Activated CD8-positive, alpha-beta T cell treated with anti-CD3 and anti-CD28 coated beads, Interleukin-2, amount 10 ng/mL, durations not matched to agents 7 days and 5 days (primary cell): ENCODE data around the gene IP6K1. TPM values are rescaled to one million over a fixed set of nuclear protein-coding genes. Genes with fewer than 3 reads are reported as not detected.
"Not testable (repeated sequence)": the region's sequence is repeated elsewhere in the genome, so short reads cannot be mapped to it uniquely, and the experiment has no call there.

Experiments
- ATAC-seq: fragments of 150-1000 bp; cut with Tn5 transposase; one replicate; pipeline ENCODE4 v1.10.0; 2021; ENCODE audit warnings: moderate library complexity
- CTCF ChIA-PET: fragments of 350-600 bp; sonication (Branson Sonifier 250); formaldehyde crosslinking; loops from one replicate; lab custom pipeline; 2021; ENCODE audit warnings: antibody characterized with exemption; lab: Charles Lee
- POLR2A ChIA-PET: fragments of 350-600 bp; sonication (Branson Sonifier 250); formaldehyde crosslinking; loops from one replicate; lab custom pipeline; 2021; ENCODE audit warnings: antibody characterized with exemption; lab: Charles Lee
- DNase-seq: peaks from one replicate; pipeline ENCODE4 v3.0.0-alpha.2; 2020
- H3K27ac Mint-ChIP-seq: one replicate; pipeline ENCODE4 v1.8.0; 2021; ENCODE audit warnings: mild to moderate bottlenecking, mixed read lengths
- H3K27me3 Mint-ChIP-seq: one replicate; pipeline ENCODE4 v1.8.0; 2021; ENCODE audit warnings: low read depth, mixed read lengths
- H3K36me3 Mint-ChIP-seq: one replicate; pipeline ENCODE4 v1.8.0; 2021; ENCODE audit warnings: low read depth, mixed read lengths
- H3K4me1 Mint-ChIP-seq: one replicate; pipeline ENCODE4 v1.8.0; 2021; ENCODE audit warnings: low read depth, mixed read lengths
- H3K4me3 Mint-ChIP-seq: one replicate; pipeline ENCODE4 v1.8.0; 2021; ENCODE audit warnings: mild to moderate bottlenecking, mixed read lengths
- H3K9me3 Mint-ChIP-seq: one replicate; pipeline ENCODE4 v1.8.0; 2022; ENCODE audit warnings: mixed read lengths; ENCODE audit not compliant: insufficient read depth
- total RNA-seq, 2 experiments: library from RNA; stranded (reverse); gene quantifications; one replicate each; pipeline ENCODE4 v1.2.3, GENCODE V29; 2021

IP6K1 gene
- total RNA-seq, 2 experiments from 2014 or later, result 37.7 to 38.1 TPM

GRCh38 chr3:49780975-49781365 is 5.4 kb downstream of the IP6K1 start:
- H3K9me3 Mint-ChIP-seq, POLR2A ChIA-PET, H3K27ac Mint-ChIP-seq, DNase-seq, ATAC-seq, H3K4me3 Mint-ChIP-seq, H3K27me3 Mint-ChIP-seq: not testable (repeated sequence)
- CTCF ChIA-PET, result interaction anchor here (0.7 kb wide), 1 partner anchor 21 kb away, joined by 3 read pairs; no protein-coding TSS in a partner anchor
- H3K4me1 Mint-ChIP-seq, result peaks cover 26% of the 10 kb centered on the region
- H3K36me3 Mint-ChIP-seq, result peaks cover 33% of the 10 kb centered on the region

- ATAC-seq (no peak), DNase-seq (no peak)
- Mint-ChIP-seq H3K27ac (no peak overlapping the region), H3K4me1 (peaks cover 21% of the 10 kb centered on the region), H3K27me3 (no peaks in the 10 kb centered on the region), H3K4me3 (no peak overlapping the region), H3K9me3 (no peaks in the 10 kb centered on the region), H3K36me3 (peaks cover 33% of the 10 kb centered on the region)
- POLR2A ChIA-PET, result no interaction called here
- CTCF ChIA-PET, result interaction anchor here (1.1 kb wide), 1 partner anchor 79 kb away, joined by 3 read pairs; no protein-coding TSS in a partner anchor
Measured at GRCh38 chr3:49780080-49780974, 6.0 kb downstream of the IP6K1 start.

- ChIA-PET CTCF (interaction anchor here (1.1 to 1.6 kb wide), 2 partner anchors 60 to 78 kb away, joined by 3 to 6 read pairs; no protein-coding TSS in a partner anchor), POLR2A (no interaction called here)
- no peaks in the 10 kb centered on the region for H3K27me3 Mint-ChIP-seq
- H3K4me1 Mint-ChIP-seq, result peaks cover 16% of the 10 kb centered on the region
- H3K9me3 Mint-ChIP-seq, result no peaks in the 10 kb centered on the region
- ATAC-seq, result no peak
- no peak for DNase-seq
- no peak overlapping the region for H3K4me3 Mint-ChIP-seq
- H3K27ac Mint-ChIP-seq, result no peak overlapping the region
- peaks cover 32% of the 10 kb centered on the region for H3K36me3 Mint-ChIP-seq
Measured at GRCh38 chr3:49779358-49780079, 6.8 kb downstream of the IP6K1 start.

- H3K4me3 Mint-ChIP-seq, POLR2A ChIA-PET, CTCF ChIA-PET, H3K27ac Mint-ChIP-seq, DNase-seq, H3K27me3 Mint-ChIP-seq, H3K9me3 Mint-ChIP-seq, ATAC-seq: not testable (repeated sequence)
- H3K36me3 Mint-ChIP-seq, result peaks cover 21% of the 10 kb centered on the region
- peaks cover 15% of the 10 kb centered on the region for H3K4me1 Mint-ChIP-seq
Measured at GRCh38 chr3:49776101-49776500, 10.2 kb downstream of the IP6K1 start.

- Mint-ChIP-seq H3K27me3 (no peaks in the 10 kb centered on the region), H3K9me3 (no peaks in the 10 kb centered on the region), H3K36me3 (peaks cover 21% of the 10 kb centered on the region), H3K27ac (no peak overlapping the region), H3K4me1 (peaks cover 10% of the 10 kb centered on the region), H3K4me3 (no peak overlapping the region)
- ATAC-seq, result no peak
- ChIA-PET CTCF (no interaction called here), POLR2A (interaction anchor here (0.6 kb wide), 1 partner anchor 432 kb away, joined by 3 read pairs; no protein-coding TSS in a partner anchor)
- no peak for DNase-seq
Measured at GRCh38 chr3:49775538-49775937, 10.8 kb downstream of the IP6K1 start.

GRCh38 chr3:49772703-49773102 is 13.6 kb downstream of the IP6K1 start:
- ChIA-PET POLR2A (no interaction called here), CTCF (interaction anchor here (1.4 kb wide), 1 partner anchor 233 kb away, joined by 3 read pairs; no protein-coding TSS in a partner anchor)

DNA sequence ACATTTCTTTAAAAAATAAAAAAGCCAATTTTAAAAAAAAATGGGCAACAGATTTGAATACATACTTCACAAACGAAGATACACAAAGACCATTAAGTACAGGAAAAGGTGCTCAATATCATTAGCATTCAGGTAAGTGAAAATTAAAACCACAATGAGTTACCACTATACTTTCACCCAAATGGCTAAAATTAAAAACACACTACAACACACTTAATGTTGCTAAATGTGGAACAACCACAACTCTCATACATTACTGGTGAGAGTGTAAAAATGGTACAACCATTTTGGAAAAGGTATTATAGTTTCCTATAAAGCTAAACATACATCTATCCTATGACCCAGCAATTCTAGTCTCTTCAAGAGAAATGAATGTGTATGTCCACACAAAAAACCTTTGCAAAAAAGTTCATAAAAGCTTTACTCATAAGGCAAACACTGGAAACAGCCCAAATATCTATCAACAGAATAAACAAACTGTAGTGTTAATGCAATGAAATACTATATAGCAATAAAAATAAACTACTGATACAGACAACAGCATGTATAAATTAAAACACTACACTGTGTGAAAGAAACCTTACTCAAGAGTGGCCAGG is 14.9 kb downstream of the IP6K1 start:
- H3K27me3 Mint-ChIP-seq, result no peaks in the 10 kb centered on the region
- H3K27ac Mint-ChIP-seq, result no peak overlapping the region
- H3K36me3 Mint-ChIP-seq, result peaks cover 13% of the 10 kb centered on the region
- peaks cover 4% of the 10 kb centered on the region for H3K4me1 Mint-ChIP-seq
- H3K4me3 Mint-ChIP-seq, result no peak overlapping the region
- CTCF ChIA-PET, result interaction anchor here (1.6 kb wide), 1 partner anchor 67 kb away, joined by 4 read pairs; no protein-coding TSS in a partner anchor
- POLR2A ChIA-PET, result no interaction called here
- DNase-seq (no peak), ATAC-seq (no peak)
- H3K9me3 Mint-ChIP-seq, result no peaks in the 10 kb centered on the region

More at GRCh38 chr3:49772703-49773102, 13.6 kb downstream of the IP6K1 start:
- Mint-ChIP-seq H3K9me3 (no peaks in the 10 kb centered on the region), H3K4me3 (no peak overlapping the region), H3K27ac (no peak overlapping the region), H3K27me3 (no peaks in the 10 kb centered on the region), H3K4me1 (peaks cover 4% of the 10 kb centered on the region), H3K36me3 (peaks cover 19% of the 10 kb centered on the region)
- no peak for ATAC-seq
- DNase-seq, result no peak

DNA sequence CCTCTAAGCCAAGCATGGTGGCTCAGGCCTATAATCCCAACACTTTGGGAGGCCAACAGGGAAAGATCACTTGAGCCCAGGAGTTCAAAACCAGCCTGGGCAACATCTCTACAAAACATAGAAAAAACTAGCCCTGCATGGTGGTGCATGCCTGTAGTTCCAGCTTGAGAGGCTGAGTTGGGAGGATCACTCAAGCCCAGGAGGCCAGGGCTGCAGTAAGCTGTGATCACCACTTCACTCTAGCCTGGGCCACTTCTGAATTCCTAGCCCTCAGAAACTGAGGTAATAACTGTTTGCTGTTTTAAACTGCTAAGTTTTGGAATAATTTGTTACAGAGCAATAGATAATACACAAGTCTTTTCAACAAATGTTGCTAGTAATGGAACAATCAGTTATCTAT is 16.4 kb downstream of the IP6K1 start:
- peaks cover 6% of the 10 kb centered on the region for H3K36me3 Mint-ChIP-seq
- ATAC-seq, result no peak
- CTCF ChIA-PET, result interaction anchor here (1.7 kb wide), 1 partner anchor 69 kb away, joined by 6 read pairs; no protein-coding TSS in a partner anchor
- DNase-seq, result no peak
- H3K4me1 Mint-ChIP-seq, result peaks cover 4% of the 10 kb centered on the region
- POLR2A ChIA-PET, result no interaction called here
- H3K4me3 Mint-ChIP-seq, result no peak overlapping the region
- peak overlapping the region; percentile 14 for H3K27ac Mint-ChIP-seq
- H3K27me3 Mint-ChIP-seq, result no peaks in the 10 kb centered on the region
- H3K9me3 Mint-ChIP-seq, result no peaks in the 10 kb centered on the region

- H3K9me3 Mint-ChIP-seq, result no peaks in the 10 kb centered on the region
- POLR2A ChIA-PET, result no interaction called here
- no peaks in the 10 kb centered on the region for H3K27me3 Mint-ChIP-seq
- H3K27ac Mint-ChIP-seq, result peak overlapping the region; percentile 14
- DNase-seq, result no peak
- H3K4me1 Mint-ChIP-seq, result peaks cover 3% of the 10 kb centered on the region
- CTCF ChIA-PET, result interaction anchor here (1.7 kb wide), 1 partner anchor 70 kb away, joined by 6 read pairs; no protein-coding TSS in a partner anchor
- no peak overlapping the region for H3K4me3 Mint-ChIP-seq
- ATAC-seq, result no peak
- H3K36me3 Mint-ChIP-seq, result peaks cover 6% of the 10 kb centered on the region
Measured at GRCh38 chr3:49769286-49769915, 16.9 kb downstream of the IP6K1 start.

DNA sequence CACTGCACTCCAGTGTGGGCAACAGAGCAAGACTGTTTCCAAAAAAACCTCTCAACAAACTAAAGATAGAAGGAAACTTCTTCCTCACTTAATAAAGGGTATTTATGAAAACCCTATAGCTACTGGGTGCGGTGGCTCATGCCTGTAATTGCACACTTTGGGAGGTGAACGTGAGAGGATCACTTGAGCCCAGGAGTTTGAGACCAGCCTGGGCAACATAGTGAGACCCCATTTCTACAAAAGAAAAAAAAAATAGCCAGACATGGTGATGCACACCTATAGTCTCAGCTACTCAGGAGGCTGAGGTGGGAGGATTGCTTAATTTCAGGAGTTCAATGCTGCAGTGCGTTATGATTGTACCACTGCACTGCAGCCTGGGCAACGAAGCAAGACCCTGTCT is 22.4 kb downstream of the IP6K1 start:
- Mint-ChIP-seq H3K27ac (no peak overlapping the region), H3K4me1 (peaks cover 1% of the 10 kb centered on the region), H3K36me3 (no peaks in the 10 kb centered on the region), H3K4me3 (no peak overlapping the region), H3K27me3 (no peaks in the 10 kb centered on the region), H3K9me3 (no peaks in the 10 kb centered on the region)
- no peak for DNase-seq
- ChIA-PET CTCF (no interaction called here), POLR2A (no interaction called here)
- ATAC-seq, result no peak

DNA sequence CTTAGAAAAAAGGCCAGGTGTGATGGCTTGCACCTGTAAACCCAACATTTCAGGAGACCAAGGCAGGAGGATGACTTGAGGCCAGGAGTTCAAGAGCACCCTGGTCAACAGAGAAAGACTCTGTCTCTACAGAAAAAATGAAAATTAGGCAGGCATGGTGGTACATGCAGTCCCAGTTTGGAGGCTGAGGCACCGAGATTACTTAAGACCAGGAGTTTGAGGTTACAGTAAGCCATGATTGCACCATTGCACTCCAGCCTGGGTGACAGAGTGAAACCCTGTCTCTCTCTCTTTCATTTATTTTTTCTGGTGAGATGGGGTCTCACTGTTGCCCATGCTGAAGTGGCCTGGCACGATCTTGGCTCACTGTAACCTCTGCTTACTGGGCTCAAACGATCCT is 24.7 kb downstream of the IP6K1 start:
- ChIA-PET CTCF (no interaction called here), POLR2A (no interaction called here)
- no peaks in the 10 kb centered on the region for H3K36me3 Mint-ChIP-seq
- H3K9me3 Mint-ChIP-seq, result no peaks in the 10 kb centered on the region
- H3K27ac Mint-ChIP-seq, result no peak overlapping the region
- H3K4me1 Mint-ChIP-seq, result no peaks in the 10 kb centered on the region
- no peak overlapping the region for H3K4me3 Mint-ChIP-seq
- no peak for DNase-seq
- no peaks in the 10 kb centered on the region for H3K27me3 Mint-ChIP-seq
- no peak for ATAC-seq
